GM20431 (cell line): ENCODE results near the gene DNAJA3.

Experiments
- in situ Hi-C: fragments of 300-500 bp; cut with MseI, MboI; formaldehyde crosslinking; loops from one replicate; pipeline ENCODE4 v1.15.0; 2020; ENCODE audit warnings: low sequenced_read_pairs; ENCODE audit not compliant: unreplicated experiment

DNAJA3 gene

DNA sequence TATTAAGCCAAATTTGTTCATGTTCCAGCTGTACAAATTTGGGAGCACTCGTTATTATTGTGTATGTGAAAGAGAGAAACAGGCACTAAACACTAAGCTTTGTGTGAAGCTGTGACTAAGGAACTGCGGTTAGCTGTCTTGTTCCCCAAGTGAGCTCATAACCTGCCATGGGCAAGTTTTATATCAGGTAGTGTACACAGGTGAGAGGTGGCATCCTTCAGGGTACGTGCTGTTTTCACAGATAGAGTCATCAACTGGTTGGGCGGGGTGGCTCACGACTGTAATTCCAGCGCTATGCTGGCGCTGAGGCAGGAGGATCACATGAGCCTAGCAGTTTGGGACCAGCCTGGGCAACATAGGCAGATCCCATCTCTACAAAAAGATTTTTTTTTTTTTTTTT, 2.8 kb downstream of the DNAJA3 start:
- in situ Hi-C loops = no loop called here

DNA sequence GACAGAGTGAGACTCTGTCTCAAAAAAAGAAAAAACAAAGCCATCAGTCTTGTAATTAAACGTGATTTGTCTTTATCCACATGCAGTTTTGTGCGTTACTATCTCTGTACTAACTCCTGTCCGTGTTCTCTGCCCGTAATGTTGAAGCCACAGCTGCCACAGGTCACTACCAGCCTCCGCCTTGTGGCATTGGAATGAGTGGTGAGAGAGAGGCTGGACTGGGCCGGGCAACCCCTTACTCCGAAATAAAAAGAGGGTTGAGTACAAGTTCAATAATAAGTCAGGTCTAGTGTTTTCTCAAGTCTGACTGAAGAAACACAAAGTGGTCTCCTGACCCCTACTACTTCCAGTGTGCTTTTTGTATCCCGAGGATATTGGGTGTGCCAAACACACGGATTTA, 5.4 kb downstream of the DNAJA3 start:
- in situ Hi-C loops = no loop called here

DNA sequence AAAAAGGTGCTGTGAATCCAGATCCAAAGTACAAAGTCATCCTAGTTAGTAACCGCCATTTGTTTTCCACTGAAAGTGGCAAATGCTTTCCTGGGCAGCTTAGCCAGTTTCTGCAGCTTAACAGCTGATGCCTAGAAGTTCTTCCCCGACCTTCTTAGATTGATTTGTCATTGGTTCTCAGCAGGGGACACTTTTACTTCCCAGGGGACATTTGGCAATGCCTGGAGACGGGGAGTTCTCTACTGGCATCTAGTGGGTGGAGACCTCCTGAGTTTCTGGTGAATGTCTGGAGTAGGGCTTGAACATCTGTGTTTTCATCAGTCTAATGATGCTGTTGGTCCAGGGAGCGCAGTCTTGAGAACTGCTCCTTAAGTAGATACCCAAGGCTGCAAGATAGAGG, 7.6 kb downstream of the DNAJA3 start:
- in situ Hi-C loops = no loop called here

DNA sequence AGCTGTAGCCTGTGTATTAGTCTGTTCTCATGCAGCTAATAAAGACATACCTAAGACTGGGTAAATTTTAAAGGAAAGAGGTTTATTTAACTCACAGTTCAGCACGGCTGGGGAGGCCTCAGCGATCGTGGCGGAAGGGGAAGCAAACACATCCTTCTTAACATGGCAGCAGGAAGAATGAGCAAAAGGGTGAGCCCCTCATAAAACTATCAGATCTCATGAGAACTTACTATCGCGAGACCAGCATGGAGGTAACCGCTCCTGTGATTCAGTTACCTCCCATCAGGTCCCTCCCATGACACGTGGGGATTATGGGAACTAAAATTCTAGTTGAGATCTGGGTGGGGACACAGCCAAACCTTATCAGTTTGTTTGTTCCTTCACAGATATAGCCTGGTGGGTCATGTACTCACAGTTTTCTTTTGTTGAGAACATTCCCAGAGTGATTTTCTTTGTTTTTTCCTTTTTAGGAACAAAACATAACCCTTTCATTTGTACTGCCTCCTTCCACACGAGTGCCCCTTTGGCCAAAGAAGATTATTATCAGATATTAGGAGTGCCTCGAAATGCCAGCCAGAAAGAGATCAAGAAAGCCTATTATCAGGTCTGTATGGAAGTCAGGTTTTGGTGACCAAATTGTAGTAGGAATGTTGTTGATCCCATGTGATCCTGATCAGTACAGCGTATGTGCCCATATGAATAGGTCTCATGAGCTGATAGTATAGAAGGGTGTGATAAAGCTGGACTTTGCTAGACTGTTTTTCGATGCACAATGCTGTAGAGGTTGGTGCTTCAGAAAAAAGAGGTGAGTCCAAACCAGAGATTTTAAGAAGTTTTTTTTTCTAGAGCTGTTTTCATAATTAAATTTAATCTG, 8.5 kb downstream of the DNAJA3 start:
- in situ Hi-C loops = no loop called here

DNA sequence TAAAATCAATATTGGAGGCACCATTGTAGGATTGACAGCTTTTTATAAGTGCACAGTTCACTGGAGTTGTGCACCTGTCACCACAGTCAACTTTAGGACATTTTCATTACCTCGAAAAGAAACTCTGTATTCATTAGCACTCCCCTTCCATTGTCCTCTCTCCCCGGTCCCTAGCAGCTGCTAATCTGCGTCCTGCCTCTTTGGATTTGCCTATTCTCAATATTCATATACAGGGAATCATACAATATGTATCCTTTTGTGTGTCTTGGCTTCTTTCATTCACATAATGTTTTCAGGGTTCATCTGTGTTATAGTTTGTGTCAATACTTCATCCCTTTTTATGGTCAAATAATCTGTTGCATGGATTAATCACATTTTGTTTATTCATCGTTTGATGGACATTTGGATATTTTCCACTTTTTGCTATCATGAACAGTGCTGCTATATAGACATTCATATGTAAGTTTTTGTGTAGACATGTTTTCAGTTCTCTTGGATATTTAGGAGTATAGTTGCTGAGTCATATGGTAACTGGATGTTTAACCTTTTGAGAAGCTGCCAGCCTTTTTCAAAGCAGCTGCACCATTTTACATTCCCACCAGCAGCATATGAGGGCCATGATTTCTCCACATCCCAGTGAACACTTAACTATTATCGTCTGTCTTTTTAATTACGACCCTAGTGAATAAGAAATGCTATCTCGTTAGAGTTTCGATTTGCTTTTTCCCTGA, 9.8 kb downstream of the DNAJA3 start:
- in situ Hi-C loops = no loop called here

DNA sequence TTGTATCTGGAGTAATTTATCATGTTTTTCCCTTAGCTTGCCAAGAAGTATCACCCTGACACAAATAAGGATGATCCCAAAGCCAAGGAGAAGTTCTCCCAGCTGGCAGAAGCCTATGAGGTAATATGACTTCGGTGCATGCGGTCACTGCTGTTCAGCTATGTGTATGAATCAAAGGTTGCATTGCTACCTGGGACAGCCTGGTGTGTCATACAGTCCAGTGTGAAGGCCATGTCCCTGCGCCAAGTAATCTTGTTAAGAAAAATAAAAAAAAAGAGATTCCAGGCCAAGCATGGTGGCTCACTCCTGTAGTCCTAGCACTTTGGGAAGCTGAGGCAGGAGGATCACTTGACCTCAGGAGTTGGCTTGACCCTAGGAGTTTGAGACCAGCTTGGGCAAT, 11.7 kb downstream of the DNAJA3 start:
- in situ Hi-C loops = no loop called here

DNA sequence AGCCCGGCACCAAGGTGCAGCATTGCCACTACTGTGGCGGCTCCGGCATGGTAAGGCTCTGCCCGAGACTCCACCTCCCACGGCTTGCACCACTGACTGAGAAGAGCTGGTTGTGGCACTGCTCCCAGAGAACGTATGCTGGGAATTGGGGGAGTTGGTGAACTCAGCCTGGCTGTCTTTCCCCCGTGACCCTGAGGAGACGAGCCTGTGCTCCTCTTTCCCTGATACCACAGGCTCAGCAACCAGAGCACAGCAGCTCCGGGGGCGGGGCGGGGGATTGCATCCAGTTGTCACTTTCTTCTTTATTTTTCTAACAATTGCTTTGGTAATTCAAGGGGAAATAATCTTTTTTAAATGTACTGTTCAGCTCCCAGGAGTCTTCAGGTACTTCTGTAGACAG, 16.7 kb downstream of the DNAJA3 start:
- in situ Hi-C loops = no loop called here

DNA sequence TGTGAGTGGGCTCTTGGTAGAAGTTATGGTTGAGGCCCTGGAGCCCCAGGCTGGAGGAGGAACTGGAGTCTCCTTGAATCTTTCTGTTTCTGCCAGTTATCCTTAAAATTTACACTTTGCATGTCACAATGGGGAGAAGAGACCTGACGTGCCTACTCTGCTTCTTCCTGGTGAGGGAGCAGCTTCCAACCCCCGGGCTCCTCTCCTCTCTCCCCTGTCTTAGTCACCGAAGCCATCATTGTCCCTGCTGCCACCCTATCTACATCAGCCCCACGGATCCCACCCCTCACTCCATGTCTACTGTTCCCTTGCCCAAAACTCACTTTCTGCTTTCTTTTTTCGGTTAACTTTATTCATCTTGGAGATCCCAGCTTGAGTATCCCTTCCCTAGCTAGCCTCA, 17.6 kb downstream of the DNAJA3 start:
- in situ Hi-C loops = no loop called here

DNA sequence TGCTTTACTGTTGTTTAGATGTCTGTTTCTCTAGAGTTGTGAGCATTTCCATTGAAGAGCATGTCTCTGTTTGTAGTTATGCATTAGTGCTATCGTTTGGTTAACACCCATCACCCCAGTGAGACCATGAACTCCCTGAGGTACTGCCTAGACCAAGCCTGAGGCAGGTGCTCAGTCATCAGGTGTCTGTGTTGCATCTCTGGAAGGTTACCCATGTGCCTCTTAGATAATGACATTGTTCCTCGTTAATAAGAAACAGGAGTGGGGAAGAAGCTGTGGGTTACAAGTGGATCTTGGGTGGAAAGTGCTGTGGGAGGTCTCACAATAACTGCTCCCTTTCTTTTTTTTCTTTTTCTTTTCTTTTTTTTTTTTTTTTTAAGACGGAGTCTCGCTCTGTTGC, 18.3 kb downstream of the DNAJA3 start:
- in situ Hi-C loops = no loop called here

DNA sequence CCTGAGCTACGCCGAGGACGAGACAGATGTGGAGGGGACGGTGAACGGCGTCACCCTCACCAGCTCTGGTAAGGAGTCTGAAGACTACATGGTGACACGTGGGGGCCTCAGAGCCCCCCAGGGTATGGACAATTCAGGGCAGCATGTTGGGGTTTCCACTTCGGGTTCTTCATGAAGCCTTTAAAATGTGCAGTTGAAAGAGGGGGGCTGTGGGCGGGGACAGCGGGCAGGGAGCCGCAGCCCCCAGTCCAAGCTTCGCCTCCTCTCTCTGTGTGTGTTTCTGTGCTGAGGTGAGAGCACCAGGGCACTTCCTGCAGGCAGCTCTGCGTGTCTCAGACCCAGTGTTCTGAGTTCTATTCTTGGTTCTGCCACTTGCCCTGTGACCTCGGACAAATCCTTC, 24.8 kb downstream of the DNAJA3 start:
- in situ Hi-C loops = no loop called here

DNA sequence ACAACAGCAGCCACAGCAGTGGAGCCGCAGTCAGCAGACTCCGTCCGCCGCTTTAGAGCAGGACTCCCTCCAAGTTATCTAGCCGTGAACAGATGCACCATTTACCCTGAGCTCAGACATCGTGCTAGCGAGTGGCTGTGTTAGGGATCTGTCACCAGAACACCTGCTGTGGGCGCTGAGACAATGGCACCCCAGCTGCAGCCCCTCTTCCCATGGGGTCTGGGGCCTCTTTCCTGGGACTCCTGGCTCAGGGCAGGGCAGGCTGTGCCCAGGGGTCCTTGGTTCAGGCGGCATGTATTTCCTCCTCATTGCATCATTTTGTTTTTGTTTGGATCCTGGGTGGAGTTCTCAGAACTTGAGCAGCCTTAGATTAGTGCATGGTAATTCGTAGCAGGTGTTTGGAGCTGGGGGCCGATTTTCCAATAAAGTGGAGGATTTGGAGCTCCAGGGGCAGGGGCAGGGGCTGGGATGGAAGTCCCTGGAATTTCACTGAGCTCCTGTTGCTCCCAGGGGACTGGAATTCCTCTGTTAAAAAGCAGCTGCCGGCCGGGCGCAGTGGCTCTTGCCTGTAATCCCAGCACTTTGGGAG, 25.4 kb downstream of the DNAJA3 start:
- in situ Hi-C loops = no loop called here

DNA sequence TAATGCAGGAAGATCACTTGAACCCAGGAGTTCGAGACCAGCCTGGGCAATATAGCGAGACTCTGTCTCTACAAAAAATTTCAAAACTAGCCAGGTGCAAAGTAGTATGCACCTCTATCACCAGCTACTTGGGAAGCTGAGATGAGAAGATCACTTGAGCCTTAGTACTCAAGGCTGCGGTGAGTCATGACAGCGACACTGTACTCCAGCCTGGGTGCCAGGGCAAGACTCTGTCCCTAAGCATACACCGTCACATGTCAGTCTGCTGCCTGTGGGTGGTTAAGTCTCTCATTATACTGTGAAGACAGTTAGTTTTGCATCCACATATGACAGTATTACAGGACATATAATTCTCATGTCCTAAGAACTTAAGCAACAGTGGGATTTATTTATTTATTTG, 27.0 kb downstream of the DNAJA3 start:
- in situ Hi-C loops = no loop called here

DNA sequence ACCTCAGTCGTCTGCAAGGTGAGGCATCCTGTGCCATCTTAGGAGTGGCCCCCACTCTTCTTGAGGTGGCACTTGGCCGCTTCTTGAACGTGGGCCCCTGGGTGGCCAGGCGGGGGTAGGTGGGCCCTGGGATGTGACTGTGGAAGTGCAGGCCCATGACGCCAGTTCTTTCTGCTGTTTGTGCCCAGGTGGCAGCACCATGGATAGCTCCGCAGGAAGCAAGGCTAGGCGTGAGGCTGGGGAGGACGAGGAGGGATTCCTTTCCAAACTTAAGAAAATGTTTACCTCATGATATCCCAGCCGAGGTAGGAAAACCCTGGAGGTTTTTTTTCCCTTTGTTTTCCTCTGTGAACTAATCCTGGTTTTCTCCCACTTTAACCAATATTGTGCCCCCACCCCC, 29.0 kb downstream of the DNAJA3 start:
- in situ Hi-C loops = no loop called here

DNA sequence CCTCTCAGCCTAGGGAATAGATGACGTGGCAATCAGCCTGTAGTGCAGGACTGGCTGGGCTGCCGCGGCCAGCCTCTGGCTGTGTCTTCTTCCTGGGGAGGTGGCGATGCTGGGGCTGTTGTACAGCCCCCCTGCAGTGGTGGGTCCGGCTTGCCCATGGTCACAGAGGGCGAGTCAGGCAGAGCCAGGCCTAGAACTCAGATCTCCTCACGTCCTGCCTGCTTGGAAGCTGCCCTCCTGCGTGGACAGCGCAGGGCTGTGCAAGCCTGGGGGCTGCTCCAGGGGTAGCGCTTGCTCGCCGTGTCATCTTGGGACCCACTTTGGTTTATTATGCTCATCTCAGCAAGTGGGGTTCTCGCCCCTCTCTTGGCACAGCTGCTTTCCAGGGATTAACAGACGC, 29.4 kb downstream of the DNAJA3 start:
- in situ Hi-C loops = no loop called here

DNA sequence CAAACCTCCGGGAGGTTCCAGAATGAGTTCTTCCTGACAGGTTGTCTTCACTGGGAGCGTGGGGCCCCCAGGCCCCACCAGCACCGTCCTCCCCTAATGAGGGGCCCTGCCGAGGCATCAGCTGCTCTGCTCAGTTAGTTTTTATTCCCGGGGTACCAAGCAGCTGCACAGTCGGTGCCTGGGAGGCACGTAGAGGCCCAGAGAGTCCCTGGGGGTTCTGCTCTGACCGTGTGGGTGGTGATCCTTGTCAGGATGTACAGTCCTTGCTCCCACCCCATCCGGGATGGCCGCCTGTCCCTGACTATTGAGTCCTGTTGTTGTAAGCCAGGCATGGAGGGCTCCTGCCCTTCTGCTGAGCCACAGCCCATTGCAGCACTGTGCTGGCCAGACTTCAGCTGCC, 30.3 kb downstream of the DNAJA3 start:
- in situ Hi-C loops = no loop called here

DNA sequence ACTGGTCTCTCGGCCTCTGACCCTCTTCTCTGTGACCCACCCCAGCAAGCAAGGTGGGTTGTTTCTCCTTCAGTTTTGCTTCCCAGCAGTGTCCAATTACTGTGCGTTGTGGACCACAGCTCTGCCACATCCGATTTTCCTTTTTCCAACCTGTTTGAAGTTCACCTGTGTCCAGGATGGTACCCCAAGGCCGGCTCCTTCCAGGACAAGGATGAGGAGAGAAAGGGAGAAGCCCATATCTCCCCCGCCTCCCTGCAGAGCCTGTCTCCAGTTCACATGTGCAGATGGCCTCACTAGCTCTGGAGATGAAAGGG, 35.2 kb downstream of the DNAJA3 start:
- in situ Hi-C loops = no loop called here

DNA sequence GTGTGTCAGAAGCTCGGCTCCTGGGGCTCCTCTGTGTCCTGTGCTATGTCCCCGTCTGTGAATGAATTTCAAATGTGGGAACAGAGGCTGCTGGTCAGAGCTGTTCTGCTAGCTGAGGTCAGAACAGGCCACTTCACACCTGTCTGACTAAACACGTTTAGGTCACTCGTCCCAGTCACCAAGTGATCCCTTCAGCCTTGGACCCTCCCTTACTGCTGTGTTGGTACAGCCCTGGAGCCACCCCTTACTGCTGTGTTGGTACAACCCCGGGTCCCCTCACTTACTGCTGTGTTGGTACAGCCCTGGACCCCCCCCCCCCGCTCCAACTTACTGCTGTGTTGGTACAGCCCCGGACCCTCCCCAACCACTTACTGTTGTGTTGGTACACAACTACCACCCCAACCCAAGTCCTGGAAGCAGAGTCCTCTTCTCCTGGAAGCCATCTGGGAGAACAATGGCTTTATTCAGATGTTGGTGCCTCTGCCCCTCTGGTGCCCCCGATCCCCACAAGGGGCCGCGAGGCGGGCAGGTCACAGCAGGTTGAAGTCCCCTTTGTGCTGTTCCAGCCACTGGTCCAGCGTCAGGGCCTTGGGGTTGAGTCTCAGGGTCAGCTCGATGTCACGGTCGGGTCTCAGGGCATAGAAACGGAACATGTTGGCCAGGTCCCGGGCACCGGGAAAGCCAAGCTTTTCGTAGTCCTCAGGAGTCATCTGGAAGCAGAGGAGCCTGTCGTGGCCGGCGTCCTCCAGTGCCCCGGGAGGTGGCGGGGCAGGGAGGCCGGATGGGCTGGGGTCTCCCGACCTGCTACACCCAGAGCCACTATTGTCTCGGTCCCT, 35.8 kb downstream of the DNAJA3 start:
- in situ Hi-C loops = no loop called here

DNA sequence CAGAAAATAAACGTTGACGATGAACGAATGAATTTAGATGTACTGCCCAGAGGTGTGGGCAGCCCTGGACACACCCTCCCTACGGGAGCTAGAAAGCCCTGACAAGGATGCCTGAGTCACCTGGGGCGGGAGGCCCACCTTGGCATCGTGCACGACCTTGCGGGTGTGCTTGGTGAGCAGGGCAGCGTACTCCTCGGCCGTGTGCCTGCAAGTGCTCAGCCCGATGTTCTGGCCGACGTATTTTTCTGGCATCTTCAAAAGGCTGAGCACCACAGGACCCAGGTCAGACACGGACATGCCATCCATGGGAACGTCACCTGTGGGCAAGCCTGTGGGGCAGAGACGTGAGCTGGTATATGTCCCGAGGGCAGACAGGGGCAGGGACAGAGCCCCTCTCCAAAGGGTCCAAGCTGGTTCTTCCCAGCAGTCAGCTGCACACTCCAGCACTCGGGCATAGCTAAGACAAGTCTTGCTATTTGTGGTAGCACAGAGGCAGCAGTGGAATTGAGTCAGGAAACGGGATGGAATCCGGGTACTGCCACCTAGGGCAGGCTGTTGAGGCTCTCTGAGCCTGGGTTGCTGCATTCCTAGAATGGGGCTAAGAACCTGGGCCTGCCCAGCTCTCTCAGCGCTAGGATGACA, 38.0 kb downstream of the DNAJA3 start:
- in situ Hi-C loops = no loop called here

DNA sequence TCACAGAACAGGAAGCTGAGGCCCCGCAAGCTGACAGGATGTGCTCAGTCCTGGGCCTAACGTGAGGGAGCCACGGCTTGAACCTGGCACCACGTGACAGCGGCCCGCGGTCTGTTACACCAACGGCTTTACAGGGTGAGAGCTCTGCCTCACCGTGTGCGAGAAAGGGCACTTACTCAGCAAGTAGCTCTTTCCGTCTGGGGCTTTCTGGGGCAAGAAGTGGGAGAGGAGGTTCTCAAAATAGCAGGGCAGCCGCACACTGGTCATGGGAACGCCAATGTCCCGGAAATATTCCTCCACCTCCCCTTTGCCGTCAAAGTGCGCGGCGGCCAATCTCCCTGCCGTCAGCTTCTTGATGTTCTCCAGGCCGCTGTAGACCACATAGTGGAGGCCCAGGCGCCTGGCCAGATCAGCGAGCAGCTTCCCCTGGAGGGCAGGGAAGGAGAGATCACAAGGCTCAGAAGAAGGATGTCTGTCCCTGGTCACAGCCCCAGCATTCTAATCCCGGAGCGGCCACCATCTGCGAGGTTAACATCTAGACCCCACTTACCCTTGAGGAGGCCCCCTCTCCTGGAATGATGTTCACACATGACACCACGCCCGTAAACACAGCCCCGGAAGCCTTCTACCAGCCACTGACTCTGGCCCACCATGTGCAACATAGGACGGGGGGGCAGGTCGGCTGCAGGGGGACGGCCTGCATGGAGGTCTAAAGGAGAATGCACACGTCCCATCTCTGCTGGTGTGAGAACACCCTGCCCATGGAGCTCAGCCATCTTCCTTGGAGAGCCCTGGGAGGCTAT, 40.5 kb downstream of the DNAJA3 start:
- in situ Hi-C loops = no loop called here
